Ovary (tissue), 3 donors: ENCODE measurements around the gene NKX2-4.

Experiments used
- EP300 ChIP-seq: sonication (generic); formaldehyde crosslinking; IDR thresholded peaks from one replicate; pipeline ENCODE4 v1.6.1; 2017; ENCODE audit warnings: antibody characterized with exemption
- POLR2A ChIP-seq: fragments of 450-650 bp; IDR thresholded peaks from one replicate; pipeline ENCODE4 v1.6.1; 2017; ENCODE audit warnings: antibody characterized with exemption, mild to moderate bottlenecking, moderate library complexity
- TF ChIP-seq, protein P1 (sequence below), 3 donors: fragments of 450-650 bp in 2 of 3; fragments of 200-600 bp in 1 of 3; IDR thresholded peaks; one replicate each; pipeline versions ENCODE4 v1.5.1 to v1.8.0; 2016 to 2022; ENCODE audit warnings: antibody characterized with exemption in 3 of 3, mild to moderate bottlenecking in 1 of 3
- donor health status: DM: no; HTN: no; CAD: no.

DNA sequence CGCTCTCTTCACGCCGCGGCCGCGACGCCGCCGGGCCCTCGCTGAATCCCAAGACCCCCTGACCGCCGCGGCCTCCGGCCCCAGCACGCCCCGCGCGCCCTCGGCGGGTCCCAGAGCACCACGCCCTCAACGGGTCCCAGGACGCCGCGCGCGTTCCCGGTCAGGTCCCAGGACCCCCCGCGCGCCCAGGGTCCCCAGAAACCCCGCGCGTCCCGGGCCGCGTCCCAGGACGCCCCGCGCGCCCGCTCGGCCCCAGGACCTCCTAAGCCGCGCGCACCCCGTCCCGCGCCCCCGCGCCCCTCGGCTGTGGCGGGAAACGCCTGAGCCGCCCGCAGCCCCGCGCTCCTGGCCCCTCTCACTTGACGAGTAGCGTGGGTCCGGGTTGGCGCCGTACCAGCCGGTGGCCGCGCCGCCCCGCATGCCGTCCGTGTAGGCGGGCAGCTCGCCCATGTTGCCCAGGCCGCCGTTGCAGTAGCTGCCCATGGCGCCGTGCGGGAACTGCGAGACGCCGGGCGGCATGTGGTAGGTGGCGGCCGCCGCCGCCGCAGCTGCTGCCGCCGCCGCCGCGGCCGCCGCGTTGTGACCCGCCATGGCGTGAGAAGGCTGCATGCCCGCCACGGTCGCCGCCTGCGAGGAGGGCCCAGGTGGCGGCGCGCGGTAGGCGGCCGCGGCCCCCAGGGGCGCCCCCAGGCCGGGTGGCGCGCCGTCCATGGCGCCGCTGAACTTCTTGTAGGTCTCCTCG, 556 bp downstream of the NKX2-4 start:
- no peak for TF ChIP-seq POLR2A
- TF ChIP-seq, protein P1, sequence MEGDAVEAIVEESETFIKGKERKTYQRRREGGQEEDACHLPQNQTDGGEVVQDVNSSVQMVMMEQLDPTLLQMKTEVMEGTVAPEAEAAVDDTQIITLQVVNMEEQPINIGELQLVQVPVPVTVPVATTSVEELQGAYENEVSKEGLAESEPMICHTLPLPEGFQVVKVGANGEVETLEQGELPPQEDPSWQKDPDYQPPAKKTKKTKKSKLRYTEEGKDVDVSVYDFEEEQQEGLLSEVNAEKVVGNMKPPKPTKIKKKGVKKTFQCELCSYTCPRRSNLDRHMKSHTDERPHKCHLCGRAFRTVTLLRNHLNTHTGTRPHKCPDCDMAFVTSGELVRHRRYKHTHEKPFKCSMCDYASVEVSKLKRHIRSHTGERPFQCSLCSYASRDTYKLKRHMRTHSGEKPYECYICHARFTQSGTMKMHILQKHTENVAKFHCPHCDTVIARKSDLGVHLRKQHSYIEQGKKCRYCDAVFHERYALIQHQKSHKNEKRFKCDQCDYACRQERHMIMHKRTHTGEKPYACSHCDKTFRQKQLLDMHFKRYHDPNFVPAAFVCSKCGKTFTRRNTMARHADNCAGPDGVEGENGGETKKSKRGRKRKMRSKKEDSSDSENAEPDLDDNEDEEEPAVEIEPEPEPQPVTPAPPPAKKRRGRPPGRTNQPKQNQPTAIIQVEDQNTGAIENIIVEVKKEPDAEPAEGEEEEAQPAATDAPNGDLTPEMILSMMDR (IDR thresholded peaks at IDR 0.05), result no peak
- no peak for TF ChIP-seq EP300
